Lower lobe of right lung (tissue), 2 donors: ENCODE data around the gene SETDB2. TPM values are rescaled to one million over a fixed set of nuclear protein-coding genes. Genes with fewer than 3 reads are reported as not detected.

ENCODE experiments used
- ATAC-seq, 2 donors: fragments of 200-7000 bp; cut with Tn5 transposase; one replicate each; pipeline ENCODE4 v1.9.1; 2020 to 2022; ENCODE audit warnings: mild to moderate bottlenecking in 2 of 2, moderate library complexity in 2 of 2
- DNase-seq: peaks from one replicate; pipeline ENCODE4 v3.0.0-alpha.2; 2020
- H3K27ac ChIP-seq: fragments of 200-600 bp; one replicate; pipeline ENCODE4 v1.8.0; 2022
- H3K27me3 ChIP-seq: fragments of 200-600 bp; one replicate; pipeline ENCODE4 v1.8.0; 2022; ENCODE audit warnings: low read depth
- H3K36me3 ChIP-seq: fragments of 200-600 bp; one replicate; pipeline ENCODE4 v1.8.0; 2022; ENCODE audit warnings: mild to moderate bottlenecking
- H3K4me1 ChIP-seq: fragments of 200-600 bp; one replicate; pipeline ENCODE4 v1.8.0; 2022
- H3K4me3 ChIP-seq: fragments of 200-600 bp; one replicate; pipeline ENCODE4 v1.8.0; 2022; ENCODE audit warnings: mild to moderate bottlenecking
- H3K9me3 ChIP-seq: fragments of 200-600 bp; one replicate; pipeline ENCODE4 v1.8.0; 2022
- CTCF ChIP-seq: fragments of 200-600 bp; IDR thresholded peaks from one replicate; pipeline ENCODE4 v1.8.0; 2022; ENCODE audit warnings: antibody characterized with exemption, mild to moderate bottlenecking
- intact Hi-C: fragments of 100-400 bp; cut with DNase I; formaldehyde crosslinking; loops from one replicate; pipeline ENCODE4 v1.11.0; 2022
- total RNA-seq: library from RNA; stranded (reverse); fragmentation: NEBNext Ultra II Directional; extraction: Animal tissue kit (Norgen Biotek cat#: 25700); gene quantifications from one replicate; pipeline ENCODE4 v1.2.1, GENCODE V29; 2021
- donor health status: DM: no; HTN: yes; CAD: no; lungs with severe emphysema.

SETDB2 gene
- total RNA-seq, 1 donor from 2014 or later: 21.1 TPM

DNA sequence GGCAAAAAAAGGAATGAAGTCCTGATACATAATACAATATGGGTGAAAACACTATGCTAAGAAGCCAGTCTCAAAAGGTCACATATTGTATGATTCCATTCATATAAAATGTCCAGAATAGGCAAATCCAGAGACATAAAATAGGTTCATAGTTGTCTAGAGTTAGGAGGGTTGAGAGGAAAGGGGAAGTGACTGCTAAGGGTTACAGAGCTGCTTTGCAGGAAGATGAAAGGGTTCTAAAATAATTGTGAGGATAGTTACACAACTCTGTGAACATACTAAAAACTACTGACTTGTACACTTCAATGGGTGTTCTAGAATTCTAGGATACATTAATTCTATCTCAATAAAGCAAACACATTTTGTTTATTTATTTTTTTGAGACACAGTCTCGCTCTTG lies 25.9 kb upstream of the SETDB2 start:
- intact Hi-C loops: no loop called here
- no peak overlapping the region for H3K4me3 ChIP-seq
- ATAC-seq: no peak

DNA sequence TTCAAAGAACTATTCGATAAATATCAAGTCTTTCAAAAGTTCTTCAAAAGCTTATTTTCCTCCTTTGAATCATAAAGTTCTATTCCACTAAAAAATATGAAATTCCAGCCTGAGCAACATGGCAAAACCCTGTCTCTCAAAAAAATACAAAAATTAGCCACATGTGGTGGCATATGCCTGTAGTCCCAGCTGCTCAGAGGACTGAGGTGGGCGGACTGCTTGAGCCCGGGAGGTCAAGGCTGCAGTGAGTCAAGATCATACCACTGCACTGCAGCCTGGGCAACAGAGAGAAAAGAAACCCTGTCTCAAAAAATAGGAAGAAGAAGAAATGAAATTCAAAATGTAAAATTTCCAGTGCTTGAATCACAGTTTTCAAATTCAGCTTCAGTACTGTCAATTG lies 24.8 kb upstream of the SETDB2 start:
- ATAC-seq: no peak
- Histone ChIP-seq H3K27ac (no peak overlapping the region), H3K36me3 (no peaks in the 10 kb centered on the region), H3K4me3 (no peak overlapping the region), H3K4me1 (no peaks in the 10 kb centered on the region), H3K9me3 (no peaks in the 10 kb centered on the region), H3K27me3 (no peaks in the 10 kb centered on the region)
- no peak for TF ChIP-seq CTCF
- DNase-seq: no peak
- intact Hi-C loops: no loop called here

More for the DNA sequence above, 25.9 kb upstream of the SETDB2 start:
- Histone ChIP-seq H3K4me1 (no peaks in the 10 kb centered on the region), H3K27ac (no peak overlapping the region), H3K9me3 (no peaks in the 10 kb centered on the region), H3K36me3 (no peaks in the 10 kb centered on the region), H3K27me3 (no peaks in the 10 kb centered on the region)
- no peak for TF ChIP-seq CTCF
- no peak for DNase-seq

GRCh38 chr13:49421391-49421790 lies 22.7 kb upstream of the SETDB2 start:
- no peaks in the 10 kb centered on the region for H3K9me3 ChIP-seq
- ATAC-seq (peak in 1 of 2 donors; percentile 43), DNase-seq (no peak)
- no peaks in the 10 kb centered on the region for H3K36me3 ChIP-seq
- TF ChIP-seq CTCF: no peak
- H3K27ac ChIP-seq: no peak overlapping the region
- intact Hi-C loops: no loop called here
- no peaks in the 10 kb centered on the region for H3K4me1 ChIP-seq
- no peak overlapping the region for H3K4me3 ChIP-seq
- H3K27me3 ChIP-seq: no peaks in the 10 kb centered on the region

- no peaks in the 10 kb centered on the region for H3K36me3 ChIP-seq
- no peaks in the 10 kb centered on the region for H3K4me1 ChIP-seq
- no peaks in the 10 kb centered on the region for H3K27me3 ChIP-seq
- TF ChIP-seq CTCF: no peak
- intact Hi-C loops: no loop called here
- H3K9me3 ChIP-seq: no peaks in the 10 kb centered on the region
- no peak overlapping the region for H3K4me3 ChIP-seq
- ATAC-seq (no peak), DNase-seq (no peak)
- H3K27ac ChIP-seq: no peak overlapping the region
Observed at GRCh38 chr13:49424011-49424560, 20.0 kb upstream of the SETDB2 start.

DNA sequence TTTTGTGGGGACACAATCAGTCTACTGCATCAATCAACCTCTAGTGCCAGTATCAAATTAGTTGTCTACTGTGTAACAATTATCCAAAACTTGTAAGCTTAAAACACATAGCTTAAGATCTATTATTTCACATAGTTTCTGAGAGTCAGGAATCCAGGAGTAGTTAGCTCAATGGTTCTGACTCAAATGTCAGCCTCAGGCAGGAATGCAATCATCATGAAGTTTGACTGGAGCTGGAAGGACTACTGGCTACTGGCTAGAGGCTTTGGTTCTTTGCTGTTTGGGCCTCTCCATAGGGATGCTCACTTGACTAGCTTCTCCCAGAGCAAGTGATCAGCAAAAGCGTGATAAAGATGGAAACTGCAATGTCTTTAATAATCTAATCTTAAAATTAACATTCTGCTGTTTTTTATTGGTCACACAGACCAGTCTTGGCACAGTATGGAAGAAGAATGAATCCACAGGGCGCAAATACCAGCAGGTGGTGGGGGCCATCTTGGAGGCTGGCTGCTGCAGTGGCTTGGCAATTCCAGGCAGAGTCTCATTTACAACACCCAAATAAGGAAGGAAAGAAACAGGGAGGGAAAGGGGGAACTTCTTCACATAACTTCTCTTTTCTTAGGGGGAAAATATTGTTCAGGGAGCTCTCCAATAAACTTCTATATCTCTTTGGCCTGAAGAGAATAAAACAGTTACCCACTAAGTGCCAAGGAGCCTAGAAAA lies 15.9 kb upstream of the SETDB2 start:
- intact Hi-C loops: no loop called here
- TF ChIP-seq CTCF: no peak

More for the DNA sequence above, 15.9 kb upstream of the SETDB2 start:
- no peak overlapping the region for H3K4me3 ChIP-seq
- ATAC-seq (no peak), DNase-seq (no peak)
- no peaks in the 10 kb centered on the region for H3K27me3 ChIP-seq
- H3K27ac ChIP-seq: no peak overlapping the region
- peaks cover 10% of the 10 kb centered on the region for H3K36me3 ChIP-seq
- no peaks in the 10 kb centered on the region for H3K4me1 ChIP-seq
- H3K9me3 ChIP-seq: no peaks in the 10 kb centered on the region
